ENCODE results near the gene C2CD3. TPM values are rescaled to one million over a fixed set of nuclear protein-coding genes. Genes with fewer than 3 reads are reported as not detected.

The C2CD3 gene
- total and polyA plus RNA-seq, 9 of the 15 experiments (the other 6 are each of a cell fraction or from before 2014, with no cell fraction given) = 4.4 to 20.2 (median 15.4) TPM

GRCh38 chr11:74015919-74016684, 154.7 kb downstream of the C2CD3 start (continued):
- no peak for TF ChIP-seq ZBTB43 (CRISPR knock-in tag; IDR thresholded peaks at IDR 0.05)
- no peak for TF ChIP-seq EZH2 (IDR thresholded peaks at IDR 0.05; ENCODE audit: borderline replicate concordance, low read depth, low read length)
- no peak for TF ChIP-seq ADNP (tag; IDR thresholded peaks at IDR 0.05)
- no peak for TF ChIP-seq SIN3B (IDR thresholded peaks at IDR 0.05; ENCODE audit: low read depth)
- no peak for TF ChIP-seq ZNF280B (CRISPR knock-in tag; IDR thresholded peaks at IDR 0.05)
- no peak for TF ChIP-seq USF1 (CRISPR knock-in tag; IDR thresholded peaks at IDR 0.05)
- no peak; the same call in 1 of the 2 replicates for TF ChIP-seq HMBOX1 (IDR thresholded peaks at IDR 0.05)
- no peak for TF ChIP-seq ZBTB49 (CRISPR knock-in tag; IDR thresholded peaks at IDR 0.05; ENCODE audit: borderline replicate concordance)
- no peak for TF ChIP-seq ETS1 (conservative IDR thresholded peaks at IDR 0.05; ENCODE audit: control insufficient read depth, low read depth, low read length)
